ENCODE measurements around the gene ANKRD18B.
"Not testable (repeated sequence)": the region's sequence is repeated elsewhere in the genome, so short reads cannot be mapped to it uniquely, and the experiment has no call there.

Gene ANKRD18B

DNA sequence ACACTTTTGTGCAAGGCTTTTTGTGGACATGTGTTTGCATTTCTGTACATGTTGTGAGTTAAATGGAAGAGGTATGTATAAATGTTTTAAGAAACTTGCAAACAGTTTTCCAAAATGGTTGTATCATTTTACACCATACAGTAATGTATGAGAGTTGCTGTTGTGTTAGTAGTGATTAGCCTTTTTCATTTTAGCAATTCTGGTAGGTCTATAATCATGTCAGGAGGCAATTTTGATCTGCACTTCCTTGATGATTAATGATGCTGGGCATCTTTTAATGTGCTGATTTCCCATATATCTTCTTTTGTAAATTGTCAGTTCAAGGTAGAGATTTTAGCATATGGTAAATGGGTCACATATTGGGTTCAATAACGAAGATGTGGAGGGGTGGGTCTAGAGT is 87.3 kb downstream of the ANKRD18B start:
- ATAC-seq (no peak), DNase-seq (no peak)

DNA sequence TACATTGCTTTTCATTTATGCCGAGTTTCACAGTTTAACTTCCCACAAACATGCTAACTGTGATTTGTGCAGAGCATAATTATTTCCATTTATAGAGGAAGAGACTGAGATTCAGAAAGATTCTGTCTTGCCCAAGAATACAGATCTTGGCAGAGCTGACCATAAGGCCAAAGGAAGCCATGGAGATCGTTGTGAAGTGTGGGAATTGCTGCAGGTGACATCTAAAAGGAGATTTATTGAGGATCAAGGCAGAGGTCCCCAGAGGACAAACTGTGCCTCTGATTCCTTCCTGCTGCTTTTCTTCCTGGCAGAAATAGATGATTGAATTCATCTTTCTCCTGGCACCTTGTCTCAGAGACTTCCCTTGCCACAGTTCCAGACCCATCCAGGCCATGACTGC is 88.4 kb downstream of the ANKRD18B start:
- not testable (repeated sequence) for ATAC-seq, DNase-seq

DNA sequence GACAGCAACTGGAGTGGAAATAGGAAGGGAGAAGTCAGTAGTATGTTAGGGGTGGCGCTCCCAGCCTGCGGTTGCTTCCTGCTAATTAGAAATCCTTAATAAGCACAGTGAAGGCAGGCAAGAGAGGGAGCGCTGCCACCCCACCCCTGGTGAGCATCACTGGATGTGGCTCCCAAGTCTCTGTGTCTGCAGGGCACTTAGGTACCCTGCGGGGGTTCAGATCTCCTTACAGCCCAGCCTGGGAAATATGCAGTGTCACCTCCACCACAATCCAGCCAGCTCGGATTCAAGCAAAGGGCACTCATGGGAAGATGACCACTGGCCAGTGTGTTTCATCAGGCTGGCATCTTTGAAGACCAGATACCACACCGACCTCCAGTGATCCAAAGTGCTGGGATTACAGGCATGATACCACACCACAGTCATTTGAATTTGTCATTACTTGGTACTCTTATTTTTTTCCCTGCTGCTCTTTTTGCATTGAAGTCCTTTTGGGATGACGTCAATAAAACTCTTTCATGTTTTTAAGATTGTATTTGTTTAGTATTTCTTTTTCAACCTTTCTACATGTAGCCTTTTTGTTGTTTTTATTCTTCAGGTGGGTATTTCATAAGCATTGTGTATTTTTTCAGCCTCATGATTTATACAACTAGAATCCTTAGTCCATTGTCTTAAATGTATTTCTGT is 90.1 kb downstream of the ANKRD18B start:
- ATAC-seq (no peak), DNase-seq (no peak)

DNA sequence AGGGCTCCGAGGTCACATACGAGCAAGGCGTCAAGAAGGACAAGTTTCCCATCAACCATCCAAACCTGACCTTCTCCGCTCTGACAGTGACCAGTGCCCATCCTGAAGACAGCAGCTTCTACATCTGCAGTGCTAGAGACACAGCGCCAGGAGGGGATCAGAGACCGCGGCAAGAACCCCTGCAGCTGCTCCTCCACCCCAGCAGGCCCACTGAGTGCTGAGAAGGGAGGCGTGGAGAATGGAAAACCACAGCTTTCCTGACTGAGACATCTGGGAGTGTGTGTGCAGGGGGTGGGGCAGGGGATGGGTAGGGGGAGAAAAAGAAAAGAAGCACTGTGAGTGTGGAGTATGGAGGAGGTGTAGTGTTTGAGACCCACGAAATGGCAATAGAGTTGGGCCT is 94.3 kb downstream of the ANKRD18B start:
- ATAC-seq, DNase-seq: not testable (repeated sequence)

DNA sequence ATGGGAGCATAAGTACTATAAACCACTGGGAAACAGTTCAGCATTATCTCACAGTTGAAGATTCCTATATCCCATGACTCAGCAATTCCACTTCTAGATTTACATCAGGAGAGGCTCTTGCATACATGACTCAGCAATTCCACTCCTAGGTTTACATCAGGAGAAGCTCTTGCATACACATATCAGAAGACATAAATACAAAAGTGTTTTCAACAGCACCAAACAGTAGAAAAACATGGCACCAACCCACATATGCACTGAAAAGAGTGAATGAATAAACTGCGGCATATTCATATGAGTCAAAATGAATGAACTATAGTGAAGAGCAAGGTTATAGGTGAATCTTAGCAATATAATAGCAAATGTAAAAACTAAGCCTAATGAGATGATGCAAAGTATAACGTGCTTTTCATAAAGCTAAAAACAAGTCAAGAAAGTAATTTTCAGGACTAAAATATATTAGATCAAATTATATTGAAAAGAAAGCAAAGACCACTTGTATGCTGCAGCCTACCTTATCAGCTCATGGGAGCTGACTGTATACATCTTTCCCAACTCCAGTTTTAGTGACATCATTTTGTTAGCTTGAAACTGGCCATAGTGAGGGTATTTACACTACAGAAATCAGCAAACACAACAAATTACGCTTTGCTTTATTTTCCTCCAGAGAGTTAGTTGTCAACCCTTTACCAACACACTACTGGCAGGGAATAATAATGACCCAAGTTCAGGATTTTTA is 95.8 kb downstream of the ANKRD18B start:
- ATAC-seq = no peak
- DNase-seq = no peak

DNA sequence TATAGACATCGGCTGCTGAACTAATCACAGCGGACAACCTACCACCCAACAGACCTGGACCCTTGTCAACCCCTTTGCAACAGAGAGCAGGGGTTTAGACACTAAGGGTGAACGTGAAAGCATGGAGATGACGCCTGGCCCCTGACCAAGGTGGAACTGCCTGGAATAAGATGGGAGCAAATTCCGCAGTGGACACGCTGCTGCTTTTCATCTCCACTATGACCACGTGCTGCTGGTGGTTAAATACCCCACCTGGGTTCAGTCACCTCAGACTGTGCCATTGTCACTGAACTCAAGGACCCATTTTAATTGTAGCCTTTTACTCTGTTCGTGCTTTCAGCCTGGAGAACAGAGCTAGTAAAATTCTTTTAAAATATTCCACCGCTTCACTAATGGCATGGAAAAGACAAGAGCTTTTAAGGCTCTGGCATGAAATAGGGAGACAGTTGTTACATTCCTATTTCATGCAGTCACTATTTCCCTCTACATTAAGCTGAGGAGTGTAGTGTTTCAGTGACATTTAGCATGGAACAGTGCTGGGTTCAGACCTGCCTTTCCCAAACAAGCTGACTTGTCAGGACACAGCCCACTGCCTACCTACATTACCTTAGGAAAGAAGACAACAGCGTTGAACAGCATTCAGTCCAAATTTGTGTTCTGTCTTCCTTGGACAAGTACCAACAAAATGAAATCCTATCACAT is 96.8 kb downstream of the ANKRD18B start:
- no peak for DNase-seq
- no peak for ATAC-seq
